GM12891 (cell line): ENCODE measurements around the gene ABHD2.
"Not testable (repeated sequence)": the region's sequence is repeated elsewhere in the genome, so short reads cannot be mapped to it uniquely, and the experiment has no call there.

ENCODE experiments used
- DNase-seq: peaks from one replicate; pipeline ENCODE4 v3.0.0; 2011; ENCODE audit warnings: low spot score; ENCODE audit not compliant: insufficient read length
- FAIRE-seq: peaks from 2 replicates; lab custom pipeline; 2011; peaks lifted over from hg19 to GRCh38; lab: Jason Lieb, UNC
- PAX5 ChIP-seq: IDR thresholded peaks from 2 replicates; pipeline ENCODE4 v1.6.1; 2011; ENCODE audit warnings: low read length, moderate library complexity, mild to moderate bottlenecking; ENCODE audit not compliant: insufficient read depth, severe bottlenecking
- POLR2A ChIP-seq: IDR thresholded peaks from 2 replicates; pipeline ENCODE4 v1.6.1; 2011; ENCODE audit warnings: low read depth, low read length, control low read depth
- POLR2AphosphoS5 ChIP-seq: IDR thresholded peaks from 2 replicates; pipeline ENCODE4 v1.6.1; 2011; ENCODE audit warnings: low read depth, low read length, control low read depth
- POU2F2 ChIP-seq: IDR thresholded peaks from 2 replicates; pipeline ENCODE4 v1.6.1; 2011; ENCODE audit warnings: low read depth, mild to moderate bottlenecking, control low read depth, low read length, moderate library complexity
- SPI1 ChIP-seq: IDR thresholded peaks from 2 replicates; pipeline ENCODE4 v1.6.1; 2011; ENCODE audit warnings: low read depth, low read length, control low read depth
- TAF1 ChIP-seq: IDR thresholded peaks from 2 replicates; pipeline ENCODE4 v1.6.1; 2011; ENCODE audit warnings: low read depth, low read length, control low read depth

The ABHD2 gene

GRCh38 chr15:89137926-89138325 lies 49.7 kb downstream of the ABHD2 start:
- no peak for DNase-seq
- no peak for FAIRE-seq
- TF ChIP-seq TAF1, result no peak
- no peak for TF ChIP-seq POLR2AphosphoS5
- no peak for TF ChIP-seq POU2F2
- no peak for TF ChIP-seq POLR2A
- TF ChIP-seq PAX5, result no peak
- no peak for TF ChIP-seq SPI1

- no peak for TF ChIP-seq POLR2A
- no peak for TF ChIP-seq PAX5
- TF ChIP-seq TAF1, result no peak
- TF ChIP-seq POU2F2, result no peak
- TF ChIP-seq SPI1, result no peak
- no peak for TF ChIP-seq POLR2AphosphoS5
- FAIRE-seq (no peak), DNase-seq (no peak)
Measured at GRCh38 chr15:89138999-89139612, 50.9 kb downstream of the ABHD2 start.

GRCh38 chr15:89139613-89140499 lies 51.6 kb downstream of the ABHD2 start:
- DNase-seq, result no peak
- FAIRE-seq, result no peak

GRCh38 chr15:89140595-89140994 lies 52.3 kb downstream of the ABHD2 start:
- DNase-seq, result no peak
- TF ChIP-seq SPI1, result no peak
- TF ChIP-seq POU2F2, result no peak
- no peak for TF ChIP-seq POLR2A
- TF ChIP-seq POLR2AphosphoS5, result no peak
- no peak for TF ChIP-seq TAF1
- TF ChIP-seq PAX5, result no peak
- no peak for FAIRE-seq

More at GRCh38 chr15:89139613-89140499, 51.6 kb downstream of the ABHD2 start:
- TF ChIP-seq POLR2AphosphoS5 (no peak), POU2F2 (no peak), POLR2A (no peak), SPI1 (no peak), TAF1 (no peak), PAX5 (no peak)

GRCh38 chr15:89141159-89141558 lies 52.9 kb downstream of the ABHD2 start:
- not testable (repeated sequence) for FAIRE-seq, DNase-seq

GRCh38 chr15:89141885-89142284 lies 53.6 kb downstream of the ABHD2 start:
- TF ChIP-seq PAX5, result no peak
- no peak for TF ChIP-seq SPI1
- TF ChIP-seq TAF1, result no peak
- no peak for TF ChIP-seq POLR2A
- TF ChIP-seq POU2F2, result no peak
- no peak for TF ChIP-seq POLR2AphosphoS5
- DNase-seq (no peak), FAIRE-seq (no peak)

GRCh38 chr15:89142423-89142822 lies 54.2 kb downstream of the ABHD2 start:
- FAIRE-seq (no peak), DNase-seq (no peak)
- TF ChIP-seq SPI1 (no peak), POU2F2 (no peak), TAF1 (no peak), POLR2A (no peak), POLR2AphosphoS5 (no peak), PAX5 (no peak)

- TF ChIP-seq PAX5, result no peak
- TF ChIP-seq POLR2A, result no peak
- TF ChIP-seq POU2F2, result no peak
- no peak for TF ChIP-seq TAF1
- TF ChIP-seq SPI1, result no peak
- TF ChIP-seq POLR2AphosphoS5, result no peak
- DNase-seq (no peak), FAIRE-seq (no peak)
Measured at GRCh38 chr15:89143503-89144162, 55.4 kb downstream of the ABHD2 start.

- no peak for DNase-seq
- TF ChIP-seq SPI1 (no peak), TAF1 (no peak), POLR2AphosphoS5 (no peak), POU2F2 (no peak), POLR2A (no peak), PAX5 (no peak)
- no peak for FAIRE-seq
Measured at GRCh38 chr15:89144491-89144890, 56.2 kb downstream of the ABHD2 start.

GRCh38 chr15:89146366-89146765 lies 58.1 kb downstream of the ABHD2 start:
- FAIRE-seq (no peak), DNase-seq (no peak)
- no peak for TF ChIP-seq PAX5
- TF ChIP-seq POLR2A, result no peak
- no peak for TF ChIP-seq TAF1
- TF ChIP-seq POU2F2, result no peak
- no peak for TF ChIP-seq SPI1
- no peak for TF ChIP-seq POLR2AphosphoS5
